Activated CD4-positive, CD25-positive, alpha-beta regulatory T cell (primary cell): ENCODE data around the gene TAF6.

Experiments
- DNase-seq, 4 experiments: peaks; one replicate each; lab custom pipeline; 2025; lab: John Stamatoyannopoulos, UW

Gene TAF6

DNA sequence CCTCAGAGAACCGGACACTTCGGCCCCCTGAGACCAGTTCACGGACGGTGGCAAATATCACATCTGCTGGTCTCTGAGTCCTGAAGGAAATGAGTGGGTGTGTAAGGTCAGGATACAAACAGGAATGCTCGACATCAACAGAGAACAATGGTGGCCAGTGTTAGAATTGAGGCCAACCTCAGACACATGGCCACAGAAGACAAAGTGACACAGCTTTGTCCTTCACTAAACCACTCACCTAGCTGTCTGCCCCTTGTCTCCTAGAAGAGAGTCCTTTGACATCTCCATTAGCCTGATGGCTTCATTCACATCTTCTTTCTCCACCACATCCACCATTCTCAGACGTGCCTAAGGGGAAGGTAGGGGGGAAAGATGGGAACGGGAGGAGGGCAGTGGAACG lies 26.1 kb downstream of the TAF6 start:
- no peak for DNase-seq

DNA sequence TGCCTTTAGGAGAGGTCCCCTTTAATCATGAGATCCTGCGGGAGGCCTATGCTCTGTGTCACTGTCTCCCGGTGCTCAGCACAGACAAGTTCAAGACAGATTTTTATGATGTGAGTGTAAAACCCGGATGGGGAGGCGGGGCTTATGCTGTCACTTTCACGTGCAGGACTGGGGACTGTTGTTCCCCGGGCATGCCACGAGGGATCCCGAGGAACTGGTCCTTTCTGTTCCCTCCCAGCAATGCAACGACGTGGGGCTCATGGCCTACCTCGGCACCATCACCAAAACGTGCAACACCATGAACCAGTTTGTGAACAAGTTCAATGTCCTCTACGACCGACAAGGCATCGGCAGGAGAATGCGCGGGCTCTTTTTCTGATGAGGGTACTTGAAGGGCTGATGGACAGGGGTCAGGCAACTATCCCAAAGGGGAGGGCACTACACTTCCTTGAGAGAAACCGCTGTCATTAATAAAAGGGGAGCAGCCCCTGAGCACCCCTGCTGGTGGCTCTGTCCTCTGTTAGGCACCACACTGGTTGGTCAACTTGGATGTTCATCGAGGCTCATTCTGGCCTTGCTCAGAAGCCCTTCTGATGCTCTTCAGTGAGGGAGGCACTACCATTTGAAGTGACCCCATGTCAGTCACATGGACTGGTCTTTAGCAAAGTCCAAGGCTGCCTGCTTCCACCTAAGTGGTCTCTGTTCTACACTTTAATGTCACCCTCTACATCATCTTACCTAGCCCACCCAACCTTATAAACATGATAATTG lies 27.6 kb downstream of the TAF6 start:
- no peak for DNase-seq

DNA sequence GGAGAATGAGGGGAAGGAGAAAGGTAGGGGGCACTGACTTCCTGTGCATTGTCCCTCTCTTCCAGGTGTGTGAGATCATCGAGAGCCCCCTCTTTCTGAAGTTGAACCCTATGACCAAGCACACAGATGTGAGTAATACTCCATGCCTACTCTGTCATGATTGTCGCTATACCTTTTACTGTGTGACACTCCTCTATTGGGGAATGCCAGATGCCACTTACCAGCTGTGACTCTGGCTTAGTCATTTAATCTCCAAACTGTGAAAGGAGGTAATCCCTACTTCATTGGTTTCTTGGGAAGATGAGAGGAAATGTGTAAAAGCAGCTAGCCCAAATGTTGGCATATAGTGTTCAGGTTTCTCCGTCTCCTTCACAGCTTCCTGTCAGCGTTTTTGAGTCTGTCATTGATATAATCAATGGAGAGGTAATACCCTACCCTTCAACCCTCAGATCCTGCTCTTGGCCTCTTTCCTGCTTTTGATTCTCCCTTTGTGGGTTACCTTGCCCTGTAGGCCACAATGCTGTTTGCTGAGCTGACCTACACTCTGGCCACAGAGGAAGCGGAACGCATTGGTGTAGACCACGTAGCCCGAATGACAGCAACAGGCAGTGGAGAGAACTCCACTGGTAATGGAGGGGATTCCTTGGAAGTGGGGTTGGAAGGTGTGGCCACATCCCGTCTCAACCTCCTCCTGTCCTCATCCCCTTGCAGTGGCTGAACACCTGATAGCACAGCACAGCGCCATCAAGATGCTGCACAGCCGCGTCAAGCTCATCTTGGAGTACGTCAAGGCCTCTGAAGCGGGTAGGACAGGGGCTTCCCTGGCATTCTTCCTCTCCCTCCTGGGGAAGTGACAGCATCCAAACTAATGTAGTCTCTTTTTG lies 28.4 kb downstream of the TAF6 start:
- DNase-seq = no peak

DNA sequence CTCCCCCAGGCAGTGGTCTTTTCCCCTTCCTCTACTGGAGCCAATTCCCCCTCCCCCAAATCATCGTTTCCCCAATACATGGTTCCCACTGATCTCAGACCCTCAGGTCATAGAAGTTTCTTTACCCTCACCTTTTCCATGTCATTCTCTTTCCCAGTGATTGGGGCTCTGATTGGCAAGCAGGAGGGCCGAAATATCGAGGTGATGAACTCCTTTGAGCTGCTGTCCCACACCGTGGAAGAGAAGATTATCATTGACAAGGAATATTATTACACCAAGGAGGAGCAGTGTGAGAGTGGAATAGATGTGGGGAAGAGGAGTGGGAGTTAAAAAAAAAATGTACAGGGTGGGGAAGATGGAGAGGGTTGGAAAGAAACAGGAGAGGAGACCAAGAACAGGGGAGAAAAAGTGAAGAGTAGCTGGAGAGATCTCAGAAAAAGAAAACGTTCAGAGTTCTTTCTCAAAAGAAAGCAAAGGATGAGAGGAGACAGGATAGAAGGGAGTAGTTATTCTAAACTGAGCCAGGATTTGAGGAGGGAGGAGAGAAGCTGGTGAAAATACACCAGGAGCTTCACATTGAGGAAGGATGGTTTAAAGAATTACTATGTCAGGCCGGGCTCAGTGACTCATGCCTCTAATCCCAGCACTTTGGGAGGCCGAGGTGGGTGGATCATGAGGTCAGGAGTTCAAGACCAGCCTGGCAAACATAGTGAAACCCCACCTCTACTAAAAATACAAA lies 29.5 kb downstream of the TAF6 start:
- no peak for DNase-seq

- DNase-seq = peak; percentile 71 to 86 (median 74)
Observed at GRCh38 chr7:100088621-100089457, 30.3 kb downstream of the TAF6 start, which contains the start of gene COPS6. COPS6 (plus strand) TSS chr7:100088969; CDS start chr7:100088991, 22 bp downstream.

GRCh38 chr7:100088095-100088620 lies 31.0 kb downstream of the TAF6 start:
- DNase-seq = no peak

DNA sequence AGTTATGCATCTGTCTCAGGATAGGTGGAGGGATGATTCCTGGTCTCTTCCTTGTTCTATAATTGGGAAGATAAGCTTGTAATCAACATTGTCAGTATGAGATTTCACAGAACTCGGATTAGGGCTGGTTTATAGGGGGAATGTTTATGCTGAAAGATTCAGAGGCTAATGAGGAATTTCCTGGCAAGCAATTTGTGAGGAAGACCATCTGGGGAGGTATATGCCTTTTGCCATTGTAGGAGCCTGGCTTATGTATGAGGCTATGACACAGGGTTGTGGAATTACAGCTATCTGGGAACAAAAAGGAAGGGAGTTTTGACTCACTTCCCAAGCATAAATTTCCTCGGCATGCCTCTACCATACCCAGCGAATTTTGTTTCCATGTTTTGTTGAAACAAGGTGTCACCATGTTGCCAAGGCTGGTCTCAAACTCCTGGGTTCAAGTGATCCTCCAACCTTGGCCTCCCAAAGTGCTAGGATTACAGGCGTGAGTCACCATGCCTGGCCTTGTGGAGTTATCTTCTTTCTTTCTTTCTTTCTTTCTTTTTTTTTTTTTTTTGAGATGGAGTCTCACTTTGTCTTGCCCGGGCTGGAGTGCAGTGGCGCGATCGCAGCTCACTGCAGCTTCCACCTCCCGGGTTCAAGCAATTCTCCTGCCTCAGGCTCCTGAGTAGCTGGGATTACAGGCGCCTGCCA lies 32.0 kb downstream of the TAF6 start:
- DNase-seq = no peak

GRCh38 chr7:100085515-100085914 lies 33.6 kb downstream of the TAF6 start:
- no peak for DNase-seq

- DNase-seq = no peak
Observed at GRCh38 chr7:100082978-100083377, 36.2 kb downstream of the TAF6 start.

- peak; percentile 92 to 97 (median 94) for DNase-seq
Observed at GRCh38 chr7:100081535-100082102, 37.5 kb downstream of the TAF6 start, which contains the start of gene ZNF3. ZNF3 (minus strand) TSS chr7:100081723; CDS start chr7:100077357, 4,366 bp downstream.

DNA sequence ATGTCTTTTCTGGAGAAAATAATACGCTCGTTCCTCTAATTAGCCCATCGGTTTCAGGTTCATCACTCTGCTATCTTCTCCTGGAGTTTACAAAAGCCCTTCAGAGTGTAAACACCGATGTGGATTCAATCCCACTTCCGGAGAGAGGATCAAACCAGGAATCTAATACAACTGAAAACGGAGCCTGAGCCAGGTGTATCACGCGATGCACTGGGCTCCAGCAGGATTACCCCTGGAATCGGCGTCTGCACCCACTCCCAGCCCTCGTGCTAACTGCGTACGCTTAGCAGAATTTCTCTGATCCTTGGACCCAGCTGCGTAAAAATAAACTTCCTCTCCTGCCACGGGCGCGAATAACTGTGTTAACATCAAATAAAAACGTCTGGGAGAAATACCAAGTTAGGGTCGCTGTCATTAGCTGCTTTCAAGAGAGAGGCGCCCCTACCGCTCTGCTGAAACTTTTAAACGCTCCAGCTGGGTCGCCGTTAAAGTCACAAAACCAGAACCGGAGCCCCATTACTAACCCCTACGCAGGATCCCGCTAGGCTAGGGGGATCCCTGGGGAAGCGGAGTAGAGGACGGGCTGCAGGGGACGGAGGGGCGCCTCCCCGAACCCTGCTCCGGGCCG lies 38.1 kb downstream of the TAF6 start:
- no peak for DNase-seq

DNA sequence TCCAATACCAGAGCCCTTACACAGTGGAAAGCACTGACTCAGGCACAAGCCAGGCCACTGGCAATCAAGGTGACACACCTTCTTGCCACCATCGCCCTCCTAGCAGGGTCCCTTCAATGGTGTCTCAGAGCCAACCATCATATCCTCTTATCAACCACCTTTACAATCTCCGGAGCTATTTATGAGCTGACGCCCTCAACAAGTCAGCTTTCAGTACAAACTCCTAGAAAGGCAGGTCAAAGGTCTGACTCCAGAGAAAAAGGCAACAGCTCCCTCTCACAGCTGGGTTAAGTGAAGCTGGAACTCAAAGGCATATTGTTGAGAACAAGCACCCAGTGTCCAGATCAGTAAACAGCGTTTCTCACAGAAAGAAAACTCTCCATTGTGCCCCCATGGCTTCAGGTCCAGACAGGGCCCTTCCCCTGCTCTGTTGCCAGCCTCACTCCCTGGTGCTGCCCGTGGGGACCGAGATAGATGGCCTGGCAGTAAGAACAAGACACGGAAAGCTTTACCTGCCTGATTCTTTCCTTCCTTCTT lies 40.1 kb downstream of the TAF6 start:
- no peak for DNase-seq

DNA sequence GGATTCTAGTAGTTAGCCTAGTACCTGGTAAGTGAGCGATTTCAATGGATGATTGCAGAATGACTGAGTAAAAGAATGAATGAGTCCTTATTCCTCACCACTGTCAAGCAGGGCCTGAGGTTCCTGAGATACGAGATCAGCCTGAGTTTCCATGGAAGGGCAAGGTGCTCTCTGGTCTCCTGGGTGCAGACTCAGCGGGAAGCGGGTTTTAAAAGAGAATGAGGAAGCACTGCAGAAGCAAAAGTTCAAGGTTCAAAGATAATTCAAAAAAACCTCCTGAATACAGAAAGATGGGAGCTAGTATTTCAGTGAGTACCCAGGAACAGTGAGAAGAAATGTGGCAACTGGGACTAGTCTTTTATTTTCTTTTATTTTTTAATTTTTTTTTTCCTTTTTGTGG lies 42.0 kb downstream of the TAF6 start:
- DNase-seq = no peak

DNA sequence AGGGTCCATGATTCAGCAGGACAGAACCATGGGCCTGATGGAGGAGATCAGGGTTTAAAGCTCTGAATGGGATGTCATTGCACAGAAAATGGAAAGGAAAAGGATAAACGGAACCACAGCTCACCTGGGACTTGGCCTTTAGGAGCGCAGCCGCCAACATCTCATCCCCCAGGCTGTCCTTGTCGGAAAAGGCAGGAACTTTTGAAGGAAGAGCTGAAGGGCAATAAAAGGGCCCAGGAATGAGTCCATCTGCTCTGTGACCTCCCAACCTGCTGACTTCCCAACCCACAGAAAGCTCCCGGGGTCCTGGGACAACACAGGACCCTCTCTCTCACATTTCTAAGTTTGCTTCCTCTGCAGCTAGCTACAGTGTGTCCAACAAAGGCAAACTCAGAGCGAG lies 43.7 kb downstream of the TAF6 start:
- no peak for DNase-seq

DNA sequence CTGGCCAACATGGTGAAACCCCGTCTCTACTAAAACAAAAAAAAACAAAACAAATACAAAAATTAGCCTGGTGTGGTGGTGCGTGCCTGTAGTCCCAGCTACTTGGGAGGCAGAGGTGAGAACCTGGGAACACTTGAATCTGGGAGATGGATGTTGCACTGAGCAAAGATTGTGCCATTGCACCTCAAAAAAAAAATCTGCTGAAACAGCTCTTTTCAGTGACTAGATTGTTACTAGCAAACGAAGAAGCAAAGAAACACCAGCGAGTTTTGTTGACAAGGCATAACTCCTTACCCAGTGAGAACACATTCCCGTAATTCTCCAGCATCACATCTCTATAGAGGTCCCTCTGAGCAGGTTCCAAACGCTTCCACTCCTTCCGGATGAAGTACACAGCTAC lies 44.3 kb downstream of the TAF6 start:
- DNase-seq = no peak

- DNase-seq = no peak
Observed at GRCh38 chr7:100072462-100072861, 46.7 kb downstream of the TAF6 start.

- no peak for DNase-seq
Observed at GRCh38 chr7:100071018-100071723, 48.0 kb downstream of the TAF6 start.

DNA sequence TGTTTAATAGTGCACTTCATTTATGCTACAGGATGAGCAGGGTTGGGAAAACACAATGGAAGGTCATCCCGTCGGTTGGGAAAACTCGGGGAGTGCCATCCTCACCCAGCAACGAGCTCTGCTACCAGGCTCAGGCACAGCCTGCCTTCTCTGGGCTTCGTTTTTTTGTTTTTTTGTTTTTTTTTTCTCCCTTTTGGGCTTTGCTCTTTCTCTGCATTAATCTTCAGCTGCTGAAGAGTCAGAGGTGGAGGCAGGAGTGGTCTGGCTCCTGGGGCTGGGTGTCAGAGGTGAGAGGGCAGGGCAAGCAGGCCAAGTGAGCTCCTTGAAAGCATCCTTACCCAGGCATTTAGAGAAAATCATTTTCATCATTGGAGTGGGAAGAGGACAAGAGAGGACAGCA lies 49.2 kb downstream of the TAF6 start:
- DNase-seq = no peak

- no peak for DNase-seq
Observed at GRCh38 chr7:100066953-100067352, 52.2 kb downstream of the TAF6 start.
